UCSD-AML1 (cell line): ENCODE results near the gene LTC4S.
"Not testable (repeated sequence)": the region's sequence is repeated elsewhere in the genome, so short reads cannot be mapped to it uniquely, and the experiment has no call there.

Experiments
- DNase-seq: peaks from one replicate; lab custom pipeline; 2025; ENCODE audit not compliant: unreplicated experiment; lab: John Stamatoyannopoulos, UW

The LTC4S gene

DNA sequence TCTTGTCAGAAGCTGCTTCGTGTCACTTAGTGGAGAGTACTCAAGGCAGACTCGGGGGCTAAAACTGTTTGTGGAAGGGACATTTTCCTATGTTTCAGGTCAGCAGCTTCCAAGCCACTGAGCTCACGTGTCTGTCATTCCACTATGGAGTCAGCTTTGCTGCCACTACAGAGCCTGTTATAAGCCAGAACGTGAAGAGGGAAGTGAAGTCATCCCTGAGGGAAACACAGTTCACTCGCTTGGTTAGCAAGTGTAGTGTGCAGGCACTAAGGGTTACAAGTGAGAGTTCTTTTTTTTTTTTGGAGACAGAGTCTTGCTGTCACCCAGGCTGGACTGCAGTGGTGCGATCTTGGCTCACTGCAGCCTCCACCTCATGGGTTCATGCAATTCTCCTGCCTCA is 24.5 kb upstream of the LTC4S start:
- no peak for DNase-seq

DNA sequence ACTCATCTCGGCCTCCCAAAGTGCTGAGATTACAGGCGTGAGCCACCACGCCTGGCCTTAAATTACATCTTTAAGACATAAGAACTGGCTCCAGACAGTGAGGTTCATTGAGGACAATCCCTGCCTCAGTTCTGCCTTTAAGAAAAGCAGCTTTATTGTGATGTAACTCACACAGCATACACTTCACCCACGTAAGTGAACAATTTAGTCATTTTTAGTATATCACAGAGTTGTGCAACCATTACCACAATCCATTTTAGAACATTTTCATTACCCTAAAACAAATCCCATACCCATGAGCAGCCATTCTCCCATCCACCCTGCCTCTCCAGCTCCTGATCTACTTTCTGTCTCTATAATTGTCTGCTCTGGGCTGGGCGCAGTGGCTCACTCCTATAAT is 24.0 kb upstream of the LTC4S start:
- DNase-seq, result no peak

DNA sequence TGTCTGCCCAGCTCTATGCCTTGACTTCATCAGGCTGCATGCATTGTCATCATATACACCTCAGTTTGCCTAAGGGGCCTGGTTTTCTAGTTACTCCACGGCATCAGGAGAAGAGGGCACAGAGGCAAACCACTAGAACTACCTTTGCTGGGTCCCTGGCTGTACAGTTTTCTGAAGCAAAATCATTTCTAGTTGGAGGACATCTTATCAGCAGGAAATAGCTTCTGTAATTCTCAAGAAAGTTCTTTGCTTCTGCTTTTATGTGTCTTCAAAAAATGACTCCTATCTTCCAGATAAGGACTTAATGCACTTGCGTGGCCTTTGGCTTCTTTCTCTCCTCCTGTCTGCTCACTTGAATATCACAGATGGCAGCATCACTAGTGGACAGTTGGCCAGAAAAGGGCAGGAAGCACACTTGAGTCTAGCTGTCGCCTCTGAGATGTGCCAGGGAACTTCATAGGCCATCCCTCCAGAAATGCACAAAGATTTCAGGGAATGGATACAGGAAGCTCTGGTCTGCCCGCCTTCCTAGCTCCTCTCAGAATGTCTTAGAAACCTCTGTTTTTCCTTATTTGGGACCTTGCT is 22.4 kb upstream of the LTC4S start:
- DNase-seq, result no peak

DNA sequence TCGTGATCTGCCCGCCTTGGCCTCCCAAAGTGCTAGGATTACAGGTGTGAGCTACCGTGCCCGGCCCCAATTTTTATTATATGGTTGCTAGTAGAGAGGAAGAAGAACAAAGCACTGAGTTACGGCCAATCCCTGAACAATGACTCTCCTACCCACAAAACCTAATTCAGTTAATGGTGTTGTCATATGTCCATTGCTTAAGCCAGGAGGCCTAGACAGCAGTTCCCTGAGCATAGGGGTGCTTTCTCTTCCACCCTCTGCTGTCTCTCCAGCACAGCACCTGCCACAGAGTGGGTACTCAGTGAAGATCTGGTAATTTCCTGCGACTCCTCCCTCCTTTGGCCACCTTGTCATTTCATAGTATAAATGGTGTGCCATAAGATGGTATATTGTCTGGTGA is 21.4 kb upstream of the LTC4S start:
- no peak for DNase-seq

DNA sequence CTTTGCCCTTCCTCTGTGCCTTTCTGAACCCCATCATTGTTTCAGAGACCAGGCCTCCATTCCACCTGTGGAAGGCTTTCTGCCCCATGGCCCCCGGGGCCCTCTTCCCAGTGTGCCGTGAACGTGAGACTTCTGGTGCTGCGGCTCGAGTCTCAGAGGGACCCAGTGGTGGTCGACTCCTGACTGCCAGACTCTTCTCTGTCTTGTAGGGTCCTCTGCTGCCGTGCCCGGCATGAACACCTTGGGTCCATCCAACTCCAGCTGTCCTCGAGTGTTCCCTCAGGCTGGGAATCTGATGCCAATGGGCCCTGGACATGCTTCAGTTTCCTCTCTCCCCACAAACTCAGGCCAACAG is 20.1 kb upstream of the LTC4S start:
- DNase-seq, result no peak

DNA sequence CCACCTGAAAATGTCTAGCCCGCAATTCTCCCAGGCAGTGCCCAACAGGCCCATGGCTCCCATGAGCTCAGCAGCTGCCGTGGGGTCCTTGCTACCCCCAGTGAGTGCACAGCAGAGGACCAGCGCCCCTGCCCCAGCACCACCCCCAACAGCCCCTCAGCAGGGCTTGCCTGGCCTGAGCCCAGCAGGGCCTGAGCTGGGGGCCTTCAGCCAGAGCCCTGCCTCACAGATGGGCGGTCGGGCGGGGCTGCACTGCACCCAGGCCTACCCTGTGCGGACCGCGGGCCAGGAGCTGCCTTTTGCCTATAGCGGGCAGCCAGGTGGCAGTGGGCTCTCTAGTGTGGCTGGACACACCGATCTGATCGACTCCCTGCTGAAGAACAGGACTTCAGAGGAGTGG is 19.3 kb upstream of the LTC4S start:
- no peak for DNase-seq

DNA sequence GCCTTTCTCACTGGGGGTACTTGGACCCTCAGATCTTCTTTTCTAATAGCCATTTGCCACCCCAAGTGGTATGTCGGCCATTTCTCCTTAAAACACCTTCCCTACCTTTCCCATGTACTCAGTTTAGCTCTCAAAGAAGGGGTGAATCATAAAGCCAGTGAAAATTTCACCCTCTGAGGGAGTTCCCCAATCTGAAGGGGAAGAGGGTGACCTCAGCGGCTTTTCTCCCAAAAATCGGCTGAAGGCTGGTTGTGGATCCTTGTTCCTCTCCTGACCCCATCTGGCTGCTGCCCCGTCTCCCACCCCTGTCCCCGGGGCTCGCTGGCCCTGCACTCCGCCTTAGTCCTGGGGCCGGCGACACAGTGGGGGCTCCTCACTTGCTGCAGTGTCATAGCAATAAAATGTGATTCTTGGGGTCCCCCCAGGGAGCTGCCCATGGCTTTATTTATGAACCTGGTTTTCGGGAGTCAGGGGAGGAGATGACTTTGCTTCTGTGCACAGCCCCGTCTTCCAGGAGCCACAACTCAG is 17.3 kb upstream of the LTC4S start:
- no peak for DNase-seq

DNA sequence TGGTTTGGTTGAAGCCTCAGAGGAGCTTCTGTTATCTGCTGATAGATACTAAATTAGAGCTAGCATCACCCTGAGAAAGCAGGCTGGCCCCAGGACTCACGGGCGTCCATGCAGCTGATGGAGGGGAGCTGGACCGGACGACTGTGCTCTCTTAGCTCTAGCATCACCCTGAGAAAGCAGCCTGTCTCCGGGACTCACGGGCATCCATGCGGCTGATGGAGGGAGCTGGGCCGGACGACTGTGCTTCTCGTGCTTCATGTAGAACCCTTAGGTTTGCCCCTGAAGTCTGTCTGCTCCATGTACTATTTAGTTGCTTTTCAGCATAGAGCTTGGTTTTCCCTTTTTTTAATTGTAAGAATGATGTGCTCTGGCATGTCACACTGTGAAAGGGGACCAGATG is 16.3 kb upstream of the LTC4S start:
- no peak for DNase-seq

DNA sequence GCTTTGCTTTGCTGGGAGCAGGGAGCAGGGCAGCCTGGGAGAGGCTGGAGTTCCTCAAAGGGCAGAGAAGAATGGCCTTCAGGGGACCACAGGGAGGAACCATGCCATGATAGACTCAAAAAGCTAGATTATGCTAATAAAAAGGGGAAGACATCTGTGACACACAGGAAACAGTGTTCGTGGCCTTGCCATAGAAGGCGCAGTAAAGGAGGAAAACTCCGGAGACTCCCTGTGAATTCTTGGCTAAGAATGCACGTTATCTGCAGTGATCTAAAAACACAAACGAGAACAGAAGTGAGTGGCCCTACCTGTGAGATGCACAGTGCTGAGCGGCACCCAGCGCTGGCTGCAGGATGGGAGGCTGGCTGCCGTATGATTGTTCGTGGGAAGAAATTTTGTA is 15.9 kb upstream of the LTC4S start:
- no peak for DNase-seq

DNA sequence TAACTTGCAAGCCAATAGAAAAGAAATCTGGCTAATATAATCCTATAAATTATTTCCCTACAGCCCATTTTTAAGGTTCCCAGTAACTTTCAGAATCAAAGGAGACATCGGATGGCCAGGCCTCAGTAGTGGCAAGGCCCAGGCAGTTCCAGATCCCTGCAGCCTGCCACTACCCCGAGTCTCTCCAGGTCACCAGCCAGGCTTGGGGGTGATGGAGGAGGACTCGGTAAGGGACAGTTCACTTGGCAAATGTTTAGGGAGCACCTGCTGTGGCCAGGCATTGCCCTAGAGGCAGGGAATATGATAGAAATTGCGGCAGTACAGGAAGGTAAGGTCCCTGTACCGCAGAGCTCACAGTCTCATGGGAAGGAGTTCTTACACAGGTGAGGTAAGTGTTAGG is 15.2 kb upstream of the LTC4S start:
- DNase-seq, result no peak

DNA sequence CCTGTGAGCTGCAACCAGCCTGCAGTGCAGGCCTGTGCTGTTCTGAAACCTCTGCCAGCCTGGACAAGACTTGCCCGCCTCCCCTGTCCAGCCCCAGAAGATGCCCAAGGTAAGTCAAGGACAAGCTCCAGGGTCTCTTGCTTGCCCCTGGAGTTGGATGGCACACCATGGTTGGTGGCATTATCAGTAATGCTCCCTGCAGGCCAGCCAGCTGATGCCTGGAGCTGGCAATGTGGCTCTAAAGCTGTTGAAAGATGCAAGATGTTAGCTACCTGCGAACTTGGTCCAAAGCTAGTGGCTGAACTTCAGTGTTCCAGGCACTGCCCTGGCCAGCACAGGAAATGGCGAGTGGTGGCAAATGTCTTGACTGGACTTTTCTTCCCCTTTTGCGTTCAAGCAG is 14.0 kb upstream of the LTC4S start:
- no peak for DNase-seq

DNA sequence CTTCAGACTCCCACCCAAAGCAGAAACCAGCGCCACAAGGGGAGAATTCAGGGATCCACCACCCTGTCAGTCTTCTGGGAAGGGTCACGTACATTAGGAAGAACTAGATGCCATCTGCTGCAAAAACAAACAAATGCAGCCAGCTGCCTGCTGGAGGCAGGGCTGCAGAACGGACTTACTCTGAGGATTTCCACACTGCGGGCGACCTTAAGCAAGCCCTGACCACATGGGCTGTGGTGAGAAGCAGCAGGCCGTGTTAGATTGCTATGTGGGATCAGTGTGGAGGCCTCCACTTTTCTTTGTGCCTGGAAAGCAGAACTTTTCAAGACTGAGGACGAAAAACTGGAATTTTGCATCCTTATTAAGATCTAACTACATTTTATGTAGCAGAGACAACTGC is 13.4 kb upstream of the LTC4S start:
- no peak for DNase-seq

DNA sequence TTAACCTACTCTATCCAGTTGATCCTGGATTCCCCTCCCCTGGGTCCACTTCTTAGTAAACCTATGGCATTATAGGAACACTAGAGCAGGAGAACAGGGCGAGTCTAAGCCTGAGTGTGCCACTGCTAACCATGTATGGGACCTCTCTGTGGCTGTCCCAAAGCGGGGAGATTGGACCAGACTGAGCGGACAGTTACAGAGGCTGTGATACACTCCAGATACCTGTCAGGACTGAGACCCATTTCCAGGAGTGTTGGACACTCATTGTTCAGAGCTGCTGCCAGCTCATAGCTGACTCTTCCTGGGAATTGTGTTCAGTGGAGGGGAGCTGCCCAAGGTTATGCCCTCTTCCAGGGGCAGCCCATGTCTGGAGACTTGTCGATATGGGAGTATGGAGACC is 11.9 kb upstream of the LTC4S start:
- no peak for DNase-seq

DNA sequence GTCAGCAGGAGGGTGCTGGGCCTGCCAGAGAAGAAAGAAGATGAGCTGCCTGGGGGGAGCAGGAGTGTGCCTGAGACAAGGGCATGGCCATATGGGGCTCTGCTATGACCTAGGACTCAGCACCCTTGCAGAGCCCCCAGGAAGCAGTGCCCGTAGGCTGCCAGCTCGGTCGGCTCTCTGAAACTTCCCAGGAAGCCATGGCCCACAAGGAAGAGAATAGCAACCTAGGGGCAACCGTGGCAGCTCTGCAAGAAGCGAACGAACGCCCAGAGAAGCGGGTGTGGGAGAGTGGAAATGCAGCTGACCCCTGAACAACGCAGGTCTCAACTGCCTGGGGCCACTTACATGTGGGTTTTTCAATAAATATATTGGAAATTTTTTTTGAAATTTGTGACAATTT is 10.7 kb upstream of the LTC4S start:
- DNase-seq, result no peak

DNA sequence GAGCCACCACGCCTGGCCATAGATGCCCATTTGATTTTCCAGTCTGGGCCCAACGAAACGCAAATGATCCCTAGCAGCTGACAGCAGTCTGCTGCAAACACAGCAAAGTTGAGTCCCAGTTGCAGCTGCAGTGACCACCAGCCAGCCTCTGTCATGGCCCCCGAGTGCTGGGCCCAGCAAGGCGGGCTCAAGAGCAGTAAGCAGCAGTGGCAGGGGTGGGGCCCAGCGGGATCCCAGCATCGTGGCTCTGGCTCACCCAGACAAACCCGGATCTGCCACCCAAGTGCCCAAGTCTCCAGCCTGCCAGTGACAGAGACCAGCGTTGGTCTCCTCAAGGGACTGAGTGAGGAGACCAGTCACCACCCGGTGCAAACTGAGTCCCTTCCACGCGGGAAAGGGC is 6.9 kb upstream of the LTC4S start:
- no peak for DNase-seq

DNA sequence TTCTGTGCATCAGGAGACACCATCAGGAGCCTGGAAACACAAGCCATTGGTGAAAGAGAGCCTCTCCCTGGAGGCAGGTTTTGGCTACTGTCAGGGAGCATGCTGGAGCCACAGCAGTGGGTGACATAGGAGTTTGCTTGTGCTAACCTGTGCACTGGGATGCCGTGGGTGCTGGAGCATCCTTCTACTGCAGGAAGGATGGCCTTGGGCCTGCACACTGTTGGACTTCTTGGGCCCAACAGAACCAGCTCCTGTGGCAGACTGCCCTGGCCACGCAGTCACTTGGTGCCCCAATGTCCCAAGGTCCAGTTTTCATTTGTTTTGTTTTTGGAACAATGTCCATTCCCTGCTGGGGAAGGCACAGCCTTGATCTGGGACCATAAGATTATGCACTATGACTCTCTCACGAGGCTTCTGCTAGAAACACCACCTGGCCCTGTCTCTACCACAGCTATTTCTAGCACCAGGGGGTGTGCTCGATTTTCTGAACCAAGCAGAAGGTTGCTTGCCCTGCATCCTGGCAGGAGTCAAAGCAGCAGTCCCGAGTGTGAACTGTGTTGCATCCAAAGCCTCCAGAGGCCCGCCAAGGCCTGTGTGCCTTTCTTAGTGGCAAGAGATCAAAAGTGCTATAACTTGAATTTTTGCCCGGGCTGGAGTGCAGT is 5.5 kb upstream of the LTC4S start:
- DNase-seq, result no peak

DNA sequence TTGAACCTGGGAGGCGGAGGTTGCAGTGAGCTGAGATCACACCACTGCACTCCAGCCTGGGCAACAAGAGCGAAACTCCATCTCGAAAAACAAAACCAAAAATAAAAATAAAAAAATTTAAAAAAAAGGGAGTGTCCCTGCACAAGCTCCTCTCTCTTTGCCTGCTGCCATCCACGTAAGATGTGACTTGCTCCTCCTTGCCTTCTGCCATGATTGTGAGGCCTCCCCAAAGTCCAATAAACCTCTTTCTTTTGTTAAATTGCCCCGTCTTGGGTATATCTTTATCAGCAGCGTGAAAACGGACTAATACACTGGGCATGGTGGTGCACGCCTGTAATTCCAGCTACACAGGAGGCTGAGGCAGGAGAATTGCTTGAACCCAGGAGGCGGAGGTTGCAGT is 4.5 kb upstream of the LTC4S start:
- DNase-seq, result not testable (repeated sequence)

DNA sequence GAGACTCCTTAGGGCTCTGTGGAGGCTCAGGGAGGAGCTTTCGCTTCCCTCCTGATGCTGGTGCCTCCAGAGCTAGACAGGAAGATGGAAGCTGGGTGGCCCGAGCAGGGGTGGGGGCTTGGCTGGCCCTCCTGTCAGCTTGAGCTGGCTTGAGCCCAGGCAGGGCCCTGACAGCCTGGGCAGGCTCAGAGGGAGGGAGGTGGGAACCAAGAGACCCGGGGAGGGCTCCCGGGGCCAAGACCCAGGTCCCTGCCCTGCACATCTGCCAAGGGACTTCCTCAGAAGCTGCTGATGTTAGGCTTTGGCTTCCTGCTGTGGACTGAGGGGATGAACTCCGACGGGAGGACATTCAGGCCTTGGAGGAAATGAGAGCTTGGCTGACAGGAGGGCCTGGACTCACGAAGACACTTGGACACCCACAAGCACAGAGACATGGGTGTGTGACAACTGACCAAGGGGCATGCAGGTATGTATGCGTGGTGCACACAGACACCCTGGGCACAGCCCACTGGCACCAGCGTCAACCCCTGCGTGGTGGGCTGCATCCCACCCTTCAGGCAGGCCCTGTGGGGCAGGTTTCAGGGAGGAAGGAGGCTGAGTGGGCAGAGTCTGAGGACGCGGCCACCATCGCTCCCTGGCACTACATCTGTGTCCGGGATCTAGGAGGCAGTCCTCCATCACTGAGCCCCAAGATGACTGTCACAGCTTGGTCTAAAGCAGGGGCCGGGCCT is 1.7 kb upstream of the LTC4S start:
- peak; percentile 72 for DNase-seq

DNA sequence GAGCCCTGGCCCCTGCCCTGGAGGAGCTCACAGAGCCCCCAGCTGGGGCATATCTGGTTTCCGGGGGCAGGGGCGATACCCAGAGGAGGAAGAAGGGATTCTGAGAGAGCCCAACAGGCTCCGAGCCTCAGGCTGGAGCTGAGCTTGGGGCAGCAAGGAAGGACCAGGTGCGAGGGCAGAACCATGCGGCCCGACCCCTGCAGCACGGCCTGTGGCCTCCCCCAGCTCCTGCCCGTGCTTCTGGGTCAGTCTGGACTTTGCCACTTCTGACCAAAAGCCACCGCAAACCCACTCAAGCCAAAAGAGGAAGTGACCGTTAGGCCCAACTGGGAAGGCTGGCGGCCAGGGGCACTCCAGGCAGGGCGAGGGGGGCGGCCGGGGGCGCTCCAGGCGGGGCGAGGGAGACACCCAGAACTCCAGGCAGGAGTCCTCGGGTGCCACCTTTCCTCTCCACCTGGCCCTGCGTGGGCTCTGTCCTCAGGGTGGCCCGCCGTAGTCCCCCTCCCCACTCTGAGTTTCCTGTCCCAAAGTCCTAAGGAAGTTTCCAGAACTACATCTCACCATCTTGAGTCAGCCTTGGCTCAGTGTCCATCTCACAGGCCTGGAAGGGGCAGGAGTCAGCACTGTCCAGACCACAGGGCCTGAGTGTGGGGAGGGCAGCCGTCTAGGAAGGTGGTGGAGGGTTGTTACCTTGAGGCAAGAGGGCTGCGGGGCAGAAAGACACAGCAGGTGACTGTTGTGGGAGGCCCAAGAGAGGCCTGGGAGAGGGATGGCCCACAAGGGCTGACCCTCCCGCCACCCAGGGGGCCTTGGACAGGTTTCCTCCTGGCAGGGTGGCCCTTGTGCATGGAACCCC is 946 bp upstream of the LTC4S start:
- peak; percentile 49 for DNase-seq

DNA sequence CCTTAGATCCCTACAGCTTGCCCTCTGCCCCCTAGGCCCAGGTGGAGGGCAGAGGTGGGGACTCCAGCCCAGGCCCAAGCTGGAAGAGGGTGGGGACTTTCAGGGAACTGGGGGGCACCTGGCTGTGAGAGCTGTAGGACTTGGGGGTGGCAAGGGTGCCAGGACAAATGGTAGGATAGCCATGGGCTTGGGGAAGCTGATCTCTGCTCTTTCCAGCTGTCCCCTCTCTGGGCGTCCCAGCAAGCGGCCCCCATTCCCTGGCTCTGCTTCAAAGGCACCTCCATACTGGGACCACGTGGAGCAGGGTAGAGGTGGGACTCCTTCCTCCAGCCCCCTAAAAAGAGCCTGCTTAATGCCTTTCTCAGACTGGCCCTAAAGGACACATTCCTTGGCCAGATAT is 385 bp downstream of the LTC4S start:
- DNase-seq, result no peak

DNA sequence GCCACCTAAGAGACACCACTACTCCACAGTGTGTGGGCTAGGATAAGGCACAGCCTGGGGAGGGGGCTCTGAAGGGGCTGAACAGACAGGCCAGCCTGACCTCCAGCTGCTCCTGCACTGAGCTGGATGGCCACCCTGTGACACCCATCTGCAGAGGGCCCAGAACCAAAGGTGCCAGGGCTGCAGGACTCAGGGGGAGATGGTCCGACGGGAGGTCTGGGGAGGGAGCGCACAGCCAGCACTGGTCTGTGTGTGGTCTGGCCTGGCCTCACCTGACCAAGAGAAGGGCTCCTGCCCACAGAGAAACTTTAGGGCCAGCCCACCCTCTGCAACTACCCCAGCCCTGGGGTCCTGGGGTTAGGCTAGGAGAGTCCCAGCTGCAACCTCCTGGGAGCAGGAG is 789 bp downstream of the LTC4S start:
- DNase-seq, result no peak
